ENCODE results near the gene APEX1. TPM values are rescaled to one million over a fixed set of nuclear protein-coding genes. Genes with fewer than 3 reads are reported as not detected.
A peak's percentile ranks its signal among the peaks of the same experiment; 100 is the strongest.
"Not testable (repeated sequence)": the region's sequence is repeated elsewhere in the genome, so short reads cannot be mapped to it uniquely, and the experiment has no call there.

Gene APEX1
- total RNA-seq, 1 experiment from 2014 or later, result 122 TPM

DNA sequence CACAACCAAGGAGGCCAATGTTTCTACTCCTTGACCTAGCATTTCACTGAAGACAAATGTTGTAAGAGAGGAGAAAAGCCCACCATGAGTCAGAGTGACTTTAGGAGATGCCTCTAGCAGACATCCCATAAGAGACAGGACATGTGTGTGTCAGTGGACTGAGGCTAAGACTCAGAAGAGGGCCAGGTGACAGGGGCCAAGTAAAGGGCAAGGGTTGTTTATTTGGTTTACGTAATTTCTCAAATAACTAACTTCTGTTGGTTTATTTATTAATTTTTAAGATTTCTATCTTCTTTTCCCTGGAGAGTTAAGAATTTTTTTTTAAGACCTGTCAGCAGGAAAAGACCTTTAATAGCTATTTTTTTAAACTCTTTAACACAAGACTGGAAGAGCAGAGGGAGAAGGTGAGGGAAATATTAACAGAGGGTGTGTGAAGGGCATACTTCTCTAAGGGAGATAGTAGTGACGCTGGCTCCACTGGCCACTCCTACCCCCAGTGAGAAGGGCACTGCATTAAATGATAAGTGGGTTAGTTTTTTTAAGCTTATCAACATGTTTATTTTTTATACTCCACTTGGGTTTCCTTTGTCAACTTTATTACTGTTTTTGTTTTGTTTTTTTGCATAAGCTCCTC is 17.6 kb downstream of the APEX1 start:
- DNase-seq (ENCODE audit: low spot score), result no peak

DNA sequence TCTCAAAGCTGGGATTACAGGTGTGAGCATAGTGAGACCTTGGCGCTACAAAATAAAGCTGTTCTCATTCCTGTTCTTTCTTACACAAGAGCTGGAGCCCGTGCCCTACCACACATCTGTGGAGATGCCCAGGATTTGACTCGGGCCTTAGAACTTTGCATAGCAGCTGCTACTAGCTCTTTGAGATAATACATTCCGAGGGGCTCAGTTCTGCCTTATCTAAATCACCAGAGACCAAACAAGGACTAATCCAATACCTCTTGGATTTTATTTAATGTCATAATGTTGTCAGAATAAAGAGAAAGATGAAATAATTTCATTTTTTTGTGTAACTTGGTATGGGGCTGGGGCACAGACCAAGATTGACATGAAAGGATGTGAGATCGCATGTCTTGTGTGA is 21.8 kb downstream of the APEX1 start:
- DNase-seq (ENCODE audit: low spot score), result no peak

DNA sequence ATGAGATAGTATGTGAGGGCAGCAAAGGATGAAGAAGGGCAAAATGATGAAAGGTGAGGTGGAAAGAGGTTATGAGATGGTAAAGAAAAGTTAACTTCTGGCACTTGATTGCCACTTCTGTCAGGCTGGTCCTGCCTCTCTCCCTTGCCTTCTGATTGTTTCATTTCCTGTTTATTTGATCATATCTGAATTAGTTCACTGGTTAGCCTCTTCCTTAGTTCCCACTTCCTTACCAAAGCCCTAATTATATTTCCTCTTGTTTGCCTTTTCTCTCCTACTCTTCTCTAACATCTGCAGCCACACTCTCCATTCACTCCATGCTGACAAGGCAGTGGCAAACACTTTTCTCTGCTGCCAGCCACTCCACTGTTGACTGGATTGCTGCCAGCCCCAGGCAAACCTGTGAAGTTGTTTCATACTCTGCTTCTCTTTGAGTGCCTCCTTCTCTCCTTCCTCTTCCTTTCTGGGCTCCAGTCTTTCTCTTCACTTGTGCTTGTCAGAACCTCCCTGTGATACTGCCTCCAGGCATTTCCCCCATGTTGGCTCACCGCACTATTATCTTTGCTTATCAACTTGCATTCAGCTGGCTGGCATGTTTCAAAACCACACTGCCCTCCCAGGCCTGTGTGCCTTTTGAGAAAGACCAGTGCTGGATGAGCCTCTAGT is 22.3 kb downstream of the APEX1 start:
- DNase-seq (ENCODE audit: low spot score), result peak; percentile 57

DNA sequence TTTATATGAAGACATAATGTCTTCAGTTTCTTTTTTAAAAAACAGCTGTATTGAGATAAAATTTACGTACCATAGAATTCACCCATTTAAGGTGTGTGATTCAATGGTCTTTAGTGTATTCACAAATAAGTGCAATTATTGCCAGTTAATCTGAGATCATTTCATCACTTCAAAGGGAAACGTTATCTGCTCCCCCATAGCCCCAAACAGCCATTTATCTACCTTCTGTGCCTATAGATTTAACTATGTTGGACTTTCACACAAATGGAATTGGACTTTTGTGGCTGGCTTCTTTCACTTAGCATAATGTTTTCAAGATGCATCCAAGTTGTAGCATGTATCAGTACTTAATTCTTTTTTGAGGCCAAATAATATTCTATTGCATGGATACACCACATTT is 23.9 kb downstream of the APEX1 start:
- no peak for DNase-seq (ENCODE audit: low spot score)

DNA sequence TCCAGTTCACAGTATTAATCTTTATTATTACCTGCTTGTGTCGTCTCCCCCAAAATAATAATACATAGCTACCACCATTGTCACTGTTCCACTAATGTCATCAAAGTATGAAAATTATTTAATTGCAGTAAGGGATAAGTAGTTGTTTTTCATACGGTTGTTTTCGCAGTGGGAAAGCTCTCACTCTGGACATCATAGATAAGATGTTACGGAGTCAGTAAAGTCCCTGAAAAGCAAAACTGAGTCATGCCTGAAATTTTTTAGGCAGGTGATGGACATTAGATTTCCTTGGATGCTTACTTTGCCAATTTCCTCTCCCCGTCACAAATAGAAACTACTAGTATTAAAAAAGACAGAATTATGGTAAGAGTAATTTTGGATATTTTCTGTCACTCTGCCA is 27.4 kb downstream of the APEX1 start:
- no peak for DNase-seq (ENCODE audit: low spot score)

DNA sequence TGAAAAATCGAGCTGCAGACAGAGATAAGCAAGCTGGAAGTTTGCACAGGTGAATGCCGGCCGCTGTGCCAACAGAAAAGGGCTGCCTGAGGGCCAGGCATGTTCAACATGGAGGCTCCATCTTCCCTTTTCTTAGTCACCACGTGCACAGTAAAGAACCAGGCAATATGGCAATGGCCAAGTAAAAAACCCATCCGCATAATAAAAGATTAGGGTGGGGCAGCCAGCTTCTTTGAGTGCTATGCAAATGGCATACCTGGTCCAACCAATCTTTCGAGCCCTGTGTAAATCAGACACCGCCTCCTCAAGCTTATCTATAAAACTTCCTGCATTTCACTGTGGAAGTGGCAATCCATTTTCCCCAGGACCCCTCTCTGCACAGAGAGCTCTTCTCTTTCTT is 30.9 kb downstream of the APEX1 start:
- DNase-seq (ENCODE audit: low spot score), result no peak

DNA sequence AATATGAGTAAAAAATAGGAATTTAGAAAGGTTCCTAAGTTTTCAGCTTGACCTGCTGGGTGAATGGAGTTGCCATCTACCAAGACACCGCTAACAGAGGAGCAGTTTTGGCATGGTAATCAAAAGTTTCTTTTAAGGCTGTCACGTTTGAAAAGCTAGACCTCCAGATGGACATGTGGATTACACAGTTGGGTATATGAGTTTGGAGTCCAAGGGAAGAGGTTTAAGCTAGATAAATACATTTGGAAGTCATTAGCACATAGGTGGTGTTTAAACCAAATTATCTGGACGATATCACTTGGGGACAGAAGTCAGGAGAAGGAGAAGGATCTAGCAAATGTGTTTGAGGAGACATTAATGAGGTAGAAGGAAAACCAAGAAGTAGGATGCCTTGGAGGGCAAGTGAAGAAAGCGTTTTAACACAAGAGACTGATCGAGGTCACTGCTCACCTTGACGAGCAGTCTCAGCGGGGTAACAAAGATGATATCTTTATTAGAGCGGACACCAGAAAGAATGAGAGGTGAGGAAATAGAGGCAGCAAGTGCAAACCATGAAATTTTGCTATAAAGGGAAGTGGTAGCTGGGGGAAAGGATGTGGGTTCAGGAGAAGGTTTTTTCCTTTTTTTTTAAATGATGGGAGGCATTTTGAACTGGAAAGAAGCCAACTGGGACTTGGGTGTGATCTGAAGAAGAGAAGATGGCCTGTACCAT is 31.8 kb downstream of the APEX1 start:
- DNase-seq (ENCODE audit: low spot score), result no peak

DNA sequence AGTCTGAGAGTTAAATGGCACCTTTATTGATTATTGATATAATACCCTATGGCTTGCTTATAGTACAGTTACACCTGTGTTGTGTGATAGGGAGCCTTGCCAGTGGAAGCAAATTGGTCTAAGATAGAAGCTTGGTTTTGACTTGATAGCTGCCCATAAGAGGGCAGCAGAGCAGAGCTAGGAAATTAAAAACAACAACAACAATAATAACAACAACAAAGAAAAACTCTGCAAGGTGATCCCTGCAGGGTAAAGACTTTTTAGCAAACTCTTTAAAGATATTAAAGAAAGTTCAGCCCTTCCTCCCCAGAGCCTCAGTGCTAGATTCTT is 32.3 kb downstream of the APEX1 start:
- DNase-seq (ENCODE audit: low spot score), result no peak

DNA sequence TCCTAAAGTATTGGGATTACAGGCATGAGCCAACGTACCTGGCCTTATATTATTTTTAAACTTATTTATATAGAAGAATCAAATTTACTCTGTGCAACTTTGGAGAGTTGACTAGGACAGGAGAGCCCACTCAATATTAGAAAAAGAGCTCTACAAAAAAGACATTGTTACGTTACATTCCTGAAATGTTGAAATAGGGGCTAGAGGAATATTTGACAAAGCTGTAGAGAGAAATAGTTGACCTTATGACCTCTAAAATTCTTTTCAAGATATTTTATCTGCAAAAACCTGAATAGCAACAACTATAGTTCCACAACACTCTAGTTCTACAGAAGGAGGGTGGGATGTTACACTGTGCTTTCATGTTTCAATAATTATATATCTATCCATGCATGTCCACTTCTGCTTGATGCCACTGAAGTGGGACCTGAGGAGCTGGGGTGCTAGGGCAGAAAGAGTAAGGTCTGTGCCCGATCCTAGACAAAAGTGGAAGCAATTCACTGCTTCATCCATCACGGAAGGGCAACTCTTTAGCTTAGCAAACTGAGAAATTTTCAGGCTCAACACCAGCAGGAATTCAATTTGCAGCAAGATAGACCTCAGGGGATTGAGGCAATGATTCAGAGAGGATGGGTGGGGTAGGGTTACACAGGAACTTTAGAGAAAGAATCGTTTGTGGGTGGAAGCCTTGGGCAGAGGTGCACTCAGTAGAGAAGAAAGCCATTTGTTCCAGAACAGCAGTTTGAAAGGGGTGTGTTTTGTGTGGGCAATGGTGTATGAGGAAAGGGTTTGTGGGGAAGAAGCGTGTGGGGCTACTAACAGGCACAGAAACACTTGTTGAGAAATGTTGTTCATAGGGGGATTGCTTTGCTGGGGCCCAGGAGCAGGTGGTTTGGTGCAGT is 34.3 kb downstream of the APEX1 start:
- DNase-seq (ENCODE audit: low spot score), result no peak

DNA sequence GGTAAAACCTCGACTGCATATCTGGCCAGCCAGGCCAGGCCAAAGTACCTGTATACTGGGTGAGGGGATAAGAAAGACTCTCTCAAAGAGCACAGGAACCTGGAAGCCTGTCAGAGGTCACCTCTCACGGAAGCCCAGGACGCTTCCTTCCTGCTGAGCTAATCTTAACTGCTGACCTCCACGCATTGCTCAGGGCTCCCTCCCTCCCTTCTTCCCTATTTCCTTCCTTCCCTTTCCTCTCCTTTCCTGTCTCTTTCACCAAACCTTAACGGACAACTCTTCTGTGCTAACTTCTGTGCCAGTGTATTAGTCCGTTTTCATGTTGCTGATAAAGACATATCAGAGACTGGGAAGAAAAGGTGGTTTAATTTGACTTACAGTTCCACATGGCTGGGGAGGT is 35.5 kb downstream of the APEX1 start:
- DNase-seq (ENCODE audit: low spot score), result no peak

DNA sequence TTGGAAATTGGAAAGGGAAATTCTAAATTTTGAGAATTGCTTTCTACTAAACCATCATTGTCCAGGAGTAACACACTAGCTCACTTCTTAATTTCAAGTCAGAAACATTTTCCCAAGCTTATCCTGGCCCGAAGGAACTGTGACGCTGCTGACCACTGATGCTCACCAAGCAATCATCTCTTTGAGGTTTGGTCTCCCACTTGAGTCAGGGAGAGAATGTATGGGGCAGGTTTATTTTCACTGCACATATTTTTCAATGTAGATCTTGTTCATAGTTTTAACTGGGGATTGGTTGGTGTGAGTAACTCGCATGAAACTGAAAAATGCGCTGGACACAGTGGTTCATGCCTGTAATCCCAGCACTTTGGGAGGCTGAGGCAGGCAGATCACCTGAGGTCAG is 37.5 kb downstream of the APEX1 start:
- no peak for DNase-seq (ENCODE audit: low spot score)

DNA sequence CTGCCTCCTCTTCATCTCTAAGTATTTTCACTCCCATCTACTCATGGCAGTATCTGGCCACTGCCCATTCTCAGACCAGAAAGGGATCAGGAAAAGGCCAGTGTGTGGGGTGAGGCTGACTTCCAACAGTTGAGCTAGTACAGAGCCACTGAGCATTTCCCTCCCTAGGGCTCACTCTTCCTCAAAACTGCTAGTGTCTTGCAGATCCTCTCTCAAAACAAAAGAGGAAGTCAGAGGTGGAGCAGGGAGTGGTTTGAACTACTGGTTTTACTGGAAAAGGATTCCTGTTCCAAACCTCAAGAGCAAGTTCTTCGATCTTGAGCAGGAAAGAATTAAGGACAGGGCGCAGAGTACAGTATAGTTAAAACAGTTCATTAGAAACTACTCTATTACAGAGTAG is 38.6 kb downstream of the APEX1 start:
- no peak for DNase-seq (ENCODE audit: low spot score)

DNA sequence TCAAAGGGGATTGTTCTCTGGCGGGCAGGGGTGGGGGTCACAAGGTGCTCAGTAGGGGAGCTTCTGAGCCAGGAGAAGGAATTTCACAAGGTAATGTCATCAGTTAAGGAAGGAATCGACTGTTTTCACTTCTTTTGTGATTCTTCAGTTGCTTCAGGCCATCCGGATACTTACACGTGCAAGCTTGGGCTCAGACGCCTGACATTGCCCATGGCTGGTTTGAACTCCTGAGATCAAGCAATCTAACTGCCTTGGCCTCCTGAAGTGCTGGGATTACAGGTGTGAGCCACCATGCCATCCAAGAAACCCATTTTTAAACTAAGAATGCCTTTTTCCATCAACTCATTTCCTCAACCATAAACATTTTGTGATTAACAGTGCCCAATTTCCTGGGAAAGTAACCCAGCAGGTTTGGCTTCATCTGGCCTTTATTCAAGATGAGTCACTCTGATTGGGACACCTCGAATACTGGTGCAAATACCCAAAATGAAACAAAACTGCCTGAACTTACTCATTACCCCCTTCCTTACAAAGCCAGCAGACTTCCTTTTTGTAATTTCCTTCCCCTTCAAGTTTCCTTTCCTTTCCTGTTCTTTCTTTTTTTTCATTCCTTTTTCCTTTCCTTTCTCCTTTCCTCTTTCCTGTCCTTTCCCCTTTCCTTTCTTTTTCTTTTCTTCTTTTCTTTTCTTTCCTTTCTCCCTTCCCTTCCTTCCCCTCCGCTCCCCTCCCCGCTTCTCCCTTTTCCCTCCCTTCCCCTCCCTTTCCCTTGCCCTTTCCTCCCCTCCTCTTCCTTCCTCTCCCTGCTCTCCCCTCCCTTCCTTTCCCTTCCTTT is 40.1 kb downstream of the APEX1 start:
- peak; percentile 13 for DNase-seq (ENCODE audit: low spot score)

DNA sequence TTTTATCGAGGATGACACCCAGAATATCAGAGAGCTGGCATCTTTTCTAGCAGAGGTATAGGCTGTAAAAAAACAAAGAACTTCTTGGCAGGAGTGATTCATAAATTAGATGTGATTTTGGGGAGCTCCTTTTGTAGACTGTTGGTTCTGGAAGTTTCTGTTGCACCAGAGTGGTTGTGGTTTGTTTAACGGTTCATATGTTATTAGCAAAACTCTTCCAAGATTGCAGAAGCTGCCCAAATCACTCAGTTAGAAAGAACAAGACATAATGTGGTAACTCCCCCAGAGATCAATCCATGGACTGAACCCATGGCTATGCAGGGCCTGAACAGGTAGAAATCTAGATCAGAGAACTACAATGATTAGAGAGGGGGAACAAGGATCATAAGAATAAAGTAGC is 43.6 kb downstream of the APEX1 start:
- DNase-seq (ENCODE audit: low spot score), result no peak

DNA sequence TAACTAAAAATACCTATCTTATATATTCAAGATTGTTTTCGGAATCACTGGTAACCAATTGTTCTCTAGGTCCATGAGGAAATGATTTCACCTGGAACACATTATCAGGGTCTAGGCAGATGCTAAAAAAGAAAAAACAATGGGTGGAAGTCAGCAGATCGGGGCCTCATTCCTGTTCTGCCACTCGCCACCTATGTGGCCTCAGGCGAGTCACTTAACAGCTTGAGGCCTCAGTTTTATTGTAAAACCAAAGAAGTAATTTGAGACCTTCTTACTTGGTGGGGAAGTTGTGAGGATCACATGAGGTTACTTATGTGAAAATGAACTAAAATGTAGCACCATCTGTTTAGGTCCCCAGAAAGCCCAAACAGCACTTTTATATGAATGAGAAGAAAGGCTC is 44.1 kb downstream of the APEX1 start:
- DNase-seq (ENCODE audit: low spot score), result peak; percentile 13

DNA sequence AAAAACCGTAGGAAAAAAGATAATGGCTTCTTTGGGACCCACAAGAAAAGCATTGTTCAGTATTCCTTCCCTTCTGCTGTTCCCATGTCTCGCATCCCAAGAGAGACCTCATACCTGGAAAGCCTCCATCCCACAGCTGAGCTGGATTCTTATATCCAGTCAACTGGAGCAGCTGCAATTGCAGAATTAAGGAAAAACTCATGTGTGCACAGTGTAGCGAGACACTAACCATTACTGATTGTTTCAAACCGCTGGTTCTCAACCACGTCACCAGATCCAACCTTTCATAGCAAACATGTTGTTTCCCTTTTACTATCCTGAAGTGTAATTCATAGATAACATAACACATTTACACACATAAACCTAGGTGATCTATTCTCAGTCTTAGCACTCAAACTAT is 44.9 kb downstream of the APEX1 start:
- no peak for DNase-seq (ENCODE audit: low spot score)

DNA sequence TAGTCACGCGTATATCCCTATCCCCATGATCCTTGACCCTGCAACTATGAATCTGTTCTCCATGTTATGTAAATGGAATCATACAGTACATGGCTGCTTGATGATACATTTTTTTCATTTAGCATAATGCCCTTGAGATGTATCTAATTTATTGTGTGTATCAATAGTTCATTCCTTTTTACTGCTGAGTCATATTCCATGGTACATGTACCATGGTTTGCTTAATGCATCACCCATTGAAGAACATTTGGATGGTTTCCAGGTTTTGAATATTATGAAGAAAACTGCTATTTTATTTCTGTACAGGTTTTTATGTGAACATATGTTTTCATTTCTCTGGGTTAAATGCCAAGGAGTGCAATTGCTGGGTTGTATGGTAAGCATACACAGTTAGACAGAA is 46.3 kb downstream of the APEX1 start:
- DNase-seq (ENCODE audit: low spot score), result no peak

DNA sequence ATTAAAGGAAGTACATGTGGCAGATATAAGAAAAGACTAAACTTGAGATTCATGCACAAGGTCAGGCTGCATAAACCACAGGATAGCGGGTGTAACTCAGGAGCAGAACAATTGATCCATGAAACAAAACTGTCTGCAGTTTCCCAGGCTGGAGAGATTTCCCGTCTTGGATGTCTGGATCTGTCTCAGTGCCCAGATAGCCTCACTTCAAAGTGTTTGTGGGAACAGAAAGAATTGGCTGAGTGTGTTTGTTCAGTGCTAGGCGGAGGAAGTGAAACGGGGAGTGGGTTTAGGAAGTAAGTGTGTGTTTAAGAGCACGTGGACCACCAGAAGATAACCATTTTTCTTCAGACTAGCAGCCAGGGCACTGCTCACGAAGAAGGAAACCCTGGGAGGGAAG is 48.9 kb downstream of the APEX1 start:
- DNase-seq (ENCODE audit: low spot score), result no peak

DNA sequence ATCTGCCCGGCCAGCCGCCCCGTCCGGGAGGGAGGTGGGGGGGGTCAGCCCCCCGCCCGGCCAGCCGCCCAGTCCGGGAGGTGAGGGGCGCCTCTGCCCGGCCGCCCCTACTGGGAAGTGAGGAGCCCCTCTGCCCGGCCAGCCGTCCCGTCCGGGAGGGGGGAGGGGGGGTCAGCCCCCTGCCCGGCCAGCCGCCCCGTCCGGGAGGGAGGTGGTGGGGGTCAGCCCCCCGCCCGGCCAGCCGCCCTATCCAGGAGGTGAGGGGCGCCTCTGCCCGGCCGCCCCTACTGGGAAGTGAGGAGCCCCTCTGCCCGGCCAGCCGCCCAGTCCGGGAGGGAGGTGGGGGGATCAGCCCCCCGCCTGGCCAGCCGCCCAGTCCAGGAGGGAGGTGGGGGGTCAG is 51.2 kb downstream of the APEX1 start:
- DNase-seq (ENCODE audit: low spot score), result not testable (repeated sequence)

DNA sequence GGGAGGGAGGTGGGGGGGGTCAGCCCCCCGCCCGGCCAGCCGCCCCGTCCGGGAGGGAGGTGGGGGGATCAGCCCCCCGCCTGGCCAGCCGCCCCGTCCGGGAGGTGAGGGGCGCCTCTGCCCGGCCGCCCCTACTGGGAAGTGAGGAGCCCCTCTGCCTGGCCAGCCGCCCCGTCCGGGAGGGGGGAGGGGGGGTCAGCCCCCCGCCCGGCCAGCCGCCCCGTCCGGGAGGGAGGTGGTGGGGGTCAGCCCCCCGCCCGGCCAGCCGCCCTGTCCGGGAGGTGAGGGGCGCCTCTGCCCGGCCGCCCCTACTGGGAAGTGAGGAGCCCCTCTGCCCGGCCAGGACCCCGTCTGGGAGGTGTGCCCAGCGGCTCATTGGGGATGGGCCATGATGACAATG is 51.7 kb downstream of the APEX1 start:
- not testable (repeated sequence) for DNase-seq (ENCODE audit: low spot score)
